HL-60 (cell line): ENCODE data around the gene RHOV.

Source experiments
- CTCF ChIP-seq: IDR thresholded peaks from one replicate; pipeline ENCODE4 v1.5.1; 2011; ENCODE audit warnings: low read length, control low read depth, inconsistent platforms; ENCODE audit not compliant: insufficient read depth
- REST ChIP-seq: IDR thresholded peaks from 2 replicates; pipeline ENCODE4 v1.6.1; 2012; ENCODE audit warnings: low read depth; ENCODE audit not compliant: insufficient replicate concordance

- peak; percentile 84 for TF ChIP-seq CTCF
- no peak for TF ChIP-seq REST
These were observed 14.7 kb downstream of the RHOV start for GRCh38 chr15:40859206-40859851.
